IPS DF 19.7 (cell line): ENCODE measurements around the gene PIBF1.
"Not testable (repeated sequence)": the region's sequence is repeated elsewhere in the genome, so short reads cannot be mapped to it uniquely, and the experiment has no call there.

Experiments
- DNase-seq: peaks from one replicate; pipeline ENCODE4 v3.0.0-alpha.2; 2013; ENCODE audit warnings: low read depth, low spot score

Gene PIBF1

DNA sequence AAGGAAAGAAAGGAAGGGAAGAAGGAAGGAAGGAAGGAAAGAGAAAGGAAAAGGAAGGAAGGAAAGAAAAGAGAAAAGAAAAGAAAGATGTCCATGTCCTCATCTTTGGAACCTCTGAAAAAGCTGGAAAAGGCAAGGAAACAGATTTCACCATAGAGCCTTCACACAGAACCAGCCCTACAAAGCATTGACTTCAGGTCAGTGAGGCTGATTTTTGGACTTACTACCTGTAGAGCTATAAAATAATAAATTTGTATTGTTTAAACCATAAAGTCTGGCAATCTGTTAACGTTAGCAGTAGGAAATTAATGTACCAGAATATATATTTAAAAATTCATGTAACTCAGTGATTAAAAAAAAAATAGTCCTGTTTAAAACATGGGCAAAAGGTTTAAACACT lies 130.0 kb downstream of the PIBF1 start:
- no peak for DNase-seq

DNA sequence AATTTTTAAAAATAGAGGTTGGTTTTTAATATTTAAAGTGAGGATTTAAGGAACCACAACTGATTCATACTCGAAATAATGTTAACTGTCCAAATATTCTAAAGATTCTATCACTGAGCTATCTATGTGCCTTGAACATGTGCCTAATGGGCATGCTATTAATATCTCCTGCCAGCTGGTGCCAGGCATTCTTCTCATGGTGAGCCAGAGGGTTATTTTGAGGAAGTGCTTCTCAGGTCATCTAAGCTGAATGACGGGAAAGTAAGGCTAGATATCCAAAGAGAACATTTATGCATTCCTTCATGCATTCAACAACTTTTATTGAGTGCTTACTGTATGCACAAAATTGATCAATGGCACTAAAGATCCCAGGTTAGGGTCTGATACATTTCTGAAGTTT lies 138.2 kb downstream of the PIBF1 start:
- DNase-seq, result no peak

DNA sequence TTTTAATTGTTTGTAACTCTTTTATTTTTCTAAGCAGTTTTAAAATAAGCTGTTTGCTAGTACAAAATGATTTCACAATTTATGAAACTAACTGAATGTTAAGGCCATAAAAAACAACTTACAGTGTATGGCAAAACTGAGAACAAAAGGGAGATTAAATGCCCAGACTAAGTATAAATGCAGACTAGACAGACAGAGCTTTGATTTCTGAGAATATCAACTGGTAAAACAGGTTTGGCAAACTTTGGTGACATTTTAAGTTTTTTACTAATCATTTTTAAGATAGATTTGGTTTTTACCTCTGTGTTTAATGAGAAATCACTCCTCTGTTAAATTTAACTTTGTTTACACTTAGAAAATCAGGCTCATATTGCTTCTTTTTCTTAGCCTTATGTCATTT lies 149.4 kb downstream of the PIBF1 start:
- no peak for DNase-seq

DNA sequence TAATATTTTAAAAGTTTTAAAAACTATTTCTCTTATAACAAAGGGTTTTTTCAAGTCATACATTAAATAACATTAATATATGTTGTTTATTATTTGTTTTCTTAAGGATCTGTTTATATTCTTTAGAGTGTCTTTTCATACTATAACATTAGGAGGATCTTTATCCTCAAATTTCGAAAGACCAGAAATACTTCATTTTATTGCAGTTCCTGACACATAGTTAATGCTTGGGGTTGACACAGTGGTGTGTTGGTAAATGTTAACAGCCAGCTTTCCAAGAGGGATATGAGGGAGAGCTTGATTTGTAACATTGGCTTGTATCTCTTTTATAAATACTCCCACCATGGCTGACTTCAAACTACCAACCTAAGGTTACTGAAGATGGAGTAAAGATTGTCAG lies 150.3 kb downstream of the PIBF1 start:
- DNase-seq, result no peak

DNA sequence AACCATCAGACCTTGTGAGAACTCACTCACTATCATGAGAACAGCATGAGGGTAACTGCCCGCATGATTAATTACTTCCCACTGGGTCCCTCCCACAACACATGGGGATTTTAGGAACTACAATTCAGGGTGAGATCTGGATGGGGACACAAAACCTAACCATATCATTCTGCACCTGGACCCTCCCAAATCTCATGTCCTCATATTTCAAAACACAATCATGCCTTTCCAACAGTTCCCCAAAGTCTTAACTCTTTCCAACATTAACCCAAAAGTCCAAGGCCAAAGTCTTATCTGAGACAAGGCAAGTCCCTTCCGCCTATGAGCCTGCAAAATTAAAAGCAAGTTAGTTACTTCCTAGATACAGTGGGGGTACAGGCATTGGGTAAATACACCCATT lies 164.3 kb downstream of the PIBF1 start:
- not testable (repeated sequence) for DNase-seq

DNA sequence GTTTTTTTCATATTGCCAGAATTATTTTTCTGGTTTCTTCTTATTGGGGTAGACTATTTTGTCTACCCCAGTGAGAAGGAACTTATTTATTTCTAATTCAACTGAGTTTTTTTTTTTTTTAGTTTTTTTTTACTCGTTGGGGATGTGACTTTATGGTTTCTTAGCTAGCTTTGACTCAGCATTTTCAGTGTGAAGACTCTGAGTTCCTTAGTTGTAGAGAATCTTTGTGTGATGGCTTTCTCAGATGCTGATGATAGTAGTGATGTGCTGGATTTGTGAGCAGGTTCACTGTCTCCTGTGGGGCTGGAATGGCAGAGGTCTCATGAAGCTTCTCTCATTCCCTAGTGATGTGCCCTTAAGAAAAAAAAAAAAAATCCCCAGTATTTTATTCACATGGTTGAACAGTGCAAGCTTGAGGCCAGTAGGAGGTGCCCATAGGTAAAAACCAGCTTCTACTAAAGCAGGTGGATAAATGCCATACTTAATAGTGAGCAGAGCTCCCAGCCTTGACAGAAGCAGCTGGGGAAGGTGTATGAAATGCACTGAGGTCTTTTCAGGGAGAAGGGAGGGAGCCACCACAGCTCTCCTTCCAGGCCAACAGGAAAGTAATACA lies 170.7 kb downstream of the PIBF1 start:
- no peak for DNase-seq

DNA sequence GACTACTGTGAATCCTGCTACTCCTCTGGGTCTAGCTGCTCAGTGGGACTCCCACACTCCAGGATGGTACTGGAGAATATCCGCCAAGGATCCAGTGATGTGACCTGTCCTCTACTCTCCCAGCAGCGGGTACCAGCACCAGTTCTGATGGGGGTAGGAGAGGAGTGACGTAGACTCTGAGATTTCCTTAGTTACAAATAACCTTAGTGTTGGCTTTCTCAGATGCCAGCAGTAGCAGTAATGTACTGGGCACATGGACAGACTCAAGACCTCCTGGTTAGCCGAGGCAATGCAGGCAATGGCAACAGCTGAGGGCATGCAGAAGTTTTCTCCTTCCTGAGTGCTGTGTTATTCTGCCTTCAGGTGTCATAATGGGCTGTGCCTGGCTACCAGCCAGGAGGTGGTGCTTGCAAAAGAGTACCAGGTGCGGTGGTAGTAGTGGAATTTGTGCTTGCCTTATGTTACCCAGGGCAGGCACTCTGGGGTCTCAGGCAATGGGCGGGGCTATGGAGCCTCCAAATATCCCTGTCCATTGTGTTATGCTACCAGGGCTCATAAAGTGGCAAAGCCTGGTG lies 171.5 kb downstream of the PIBF1 start:
- no peak for DNase-seq

DNA sequence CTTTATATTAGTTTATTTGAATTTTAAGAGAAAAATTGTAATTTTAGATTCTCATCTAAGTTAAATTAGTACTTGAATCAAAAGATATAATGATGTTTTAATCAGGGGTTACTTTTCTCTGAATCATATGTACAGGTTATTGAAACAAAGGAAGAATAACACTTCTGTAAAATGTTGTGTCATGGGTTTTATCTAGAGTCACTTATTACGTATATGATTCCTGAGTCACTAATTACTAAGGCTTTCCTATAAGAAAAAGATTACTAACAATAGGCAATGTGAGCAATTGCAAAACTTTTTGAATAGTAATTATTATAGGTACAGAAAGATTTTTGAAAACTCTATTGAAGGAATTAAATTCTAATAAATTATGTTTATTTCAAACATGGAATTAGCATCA lies 177.7 kb downstream of the PIBF1 start:
- DNase-seq, result no peak

DNA sequence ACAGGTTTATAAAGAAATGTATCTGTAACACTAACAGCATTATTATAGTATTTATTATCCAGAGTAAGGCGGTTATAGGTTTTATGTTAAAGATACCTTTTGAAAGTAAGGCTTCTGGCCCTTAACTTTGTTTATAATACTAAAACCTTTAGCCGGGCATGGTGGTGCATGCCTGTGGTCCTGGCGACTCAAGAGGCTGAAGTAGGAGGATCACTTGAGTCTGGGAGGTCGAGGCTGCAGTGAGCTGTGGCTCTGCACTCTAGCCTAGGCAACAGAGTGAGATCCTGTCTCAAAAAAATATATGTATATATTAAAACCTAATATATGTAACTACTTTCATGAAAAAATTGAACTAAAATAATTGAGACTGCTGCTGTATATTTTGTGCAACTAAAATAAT lies 178.2 kb downstream of the PIBF1 start:
- DNase-seq, result no peak

DNA sequence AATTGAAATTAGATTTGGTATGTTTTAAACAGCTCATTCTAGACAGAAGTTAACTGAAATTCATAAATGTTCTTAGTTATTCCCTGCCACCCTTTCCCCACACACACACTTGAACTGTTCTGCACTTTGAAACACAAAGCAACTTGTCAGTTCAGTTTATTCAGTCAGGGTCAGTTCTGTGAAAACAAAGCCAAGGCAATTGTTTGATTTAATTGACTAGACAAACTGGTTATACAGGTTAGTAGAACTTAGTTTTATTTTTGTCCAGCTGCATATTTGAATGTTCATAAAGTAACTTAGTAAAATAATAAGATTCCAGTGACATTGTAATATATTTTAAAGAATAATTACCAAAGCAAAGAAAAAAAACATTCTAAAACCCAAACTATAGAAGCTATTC lies 178.6 kb downstream of the PIBF1 start:
- no peak for DNase-seq

DNA sequence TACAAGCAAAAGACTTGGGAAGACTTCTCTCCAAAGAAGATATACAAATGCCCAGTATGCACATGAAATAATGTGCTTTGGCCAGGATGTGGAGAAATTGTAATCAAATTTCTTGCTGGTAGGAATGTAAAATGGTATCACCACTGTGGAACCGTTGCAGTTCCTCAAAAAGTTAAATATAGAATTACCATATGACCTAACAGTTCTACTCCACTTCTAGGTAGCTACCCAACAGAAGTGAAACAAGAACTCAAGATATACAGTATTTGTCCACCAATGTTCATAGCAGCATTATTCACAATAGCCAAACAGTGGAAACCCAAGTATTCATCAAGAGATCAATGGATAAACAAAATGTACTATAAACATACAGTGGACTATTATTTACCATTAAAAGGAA lies 181.8 kb downstream of the PIBF1 start:
- no peak for DNase-seq

DNA sequence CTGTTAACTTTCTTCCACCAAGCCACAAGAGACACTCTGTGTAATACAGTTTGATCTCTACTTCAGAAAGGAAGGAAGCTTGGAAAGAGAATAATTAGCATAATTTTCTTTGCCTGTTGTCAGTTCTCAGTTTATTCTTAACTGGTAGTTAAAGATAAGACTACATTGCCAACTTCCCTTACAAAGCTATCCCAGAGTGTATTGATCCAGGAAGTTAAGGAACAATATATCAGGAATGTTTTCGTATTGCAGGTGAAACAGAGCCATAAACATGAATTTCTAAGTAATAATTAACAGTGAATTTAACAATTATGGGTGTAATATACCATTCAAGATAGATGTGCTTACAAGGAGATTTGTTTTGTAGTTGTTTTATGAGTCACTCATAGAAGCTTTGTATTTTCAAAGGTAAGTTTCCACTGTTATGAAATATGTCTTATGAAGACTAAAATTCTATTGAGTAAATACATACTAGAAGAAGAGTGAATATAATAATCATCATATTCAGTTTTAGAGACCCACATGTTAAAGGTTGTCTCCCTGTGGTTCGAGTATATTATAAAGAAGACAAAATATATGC lies 188.5 kb downstream of the PIBF1 start:
- no peak for DNase-seq

DNA sequence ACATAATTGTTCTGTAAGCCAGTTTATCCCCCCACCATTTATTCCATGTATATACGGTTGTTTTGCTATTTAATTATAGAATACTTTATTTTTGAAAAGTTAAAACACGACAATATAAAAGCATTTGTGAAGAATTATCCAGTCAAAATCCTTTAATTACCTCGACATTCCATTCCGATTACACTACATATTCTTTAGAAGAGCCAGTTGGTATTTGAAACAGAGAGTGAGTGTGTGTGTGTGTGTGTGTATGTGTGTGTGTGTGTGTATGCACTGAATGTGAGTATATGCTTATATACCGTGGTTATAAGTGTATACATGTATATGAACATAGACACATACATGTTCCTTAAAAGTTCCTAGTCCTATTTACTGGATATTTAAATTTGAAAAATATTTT lies 189.0 kb downstream of the PIBF1 start:
- DNase-seq, result no peak

DNA sequence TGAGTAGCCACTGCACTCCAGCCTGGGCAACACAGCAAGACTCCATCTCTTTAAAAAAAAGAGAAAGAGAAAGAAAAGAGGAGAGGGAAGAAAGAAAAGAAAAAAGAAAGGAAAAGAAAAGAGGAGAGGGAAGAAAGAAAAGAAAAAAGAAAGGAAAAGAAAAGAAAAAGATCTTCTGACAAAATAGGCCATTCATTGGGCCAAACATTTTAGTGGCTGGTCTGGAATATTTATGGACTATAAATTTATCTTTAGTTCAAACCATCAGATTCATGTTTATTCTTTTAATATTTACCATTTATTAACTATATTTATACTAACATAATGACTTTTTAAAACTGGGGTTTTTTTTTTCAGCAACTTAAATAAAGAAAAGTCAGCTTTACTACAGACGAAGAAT lies 191.3 kb downstream of the PIBF1 start:
- no peak for DNase-seq

DNA sequence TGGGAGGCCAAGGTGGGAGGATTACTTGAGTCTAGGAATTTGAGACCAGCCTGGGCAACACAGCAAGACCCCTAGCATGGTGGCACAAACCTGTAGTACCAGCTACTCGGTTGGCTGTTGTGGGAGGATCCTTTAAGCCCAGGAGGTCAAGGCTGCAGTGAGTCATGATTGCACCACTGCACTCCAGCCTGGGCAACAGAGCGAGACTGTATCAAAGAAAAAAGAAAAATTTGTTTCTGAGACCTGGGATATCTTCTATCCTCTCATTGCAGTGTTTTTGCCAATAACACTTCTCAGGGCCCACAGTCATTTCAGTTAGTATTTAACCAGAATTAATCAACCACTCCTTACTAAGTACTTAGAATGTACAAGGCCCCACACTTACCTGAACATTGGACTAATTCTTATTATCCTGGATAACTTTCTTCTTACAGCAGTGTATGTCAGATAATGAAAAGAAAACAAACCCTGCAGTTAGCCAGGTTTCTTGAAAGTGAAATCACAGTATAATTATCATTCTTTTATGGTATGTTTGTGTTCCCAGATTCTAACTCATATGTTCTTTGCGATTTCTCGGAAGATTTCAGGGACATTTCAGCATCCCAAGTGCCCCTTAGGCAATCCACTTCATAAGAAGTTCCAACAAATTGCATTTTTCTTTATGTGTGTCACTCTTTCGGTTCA lies 201.3 kb downstream of the PIBF1 start:
- DNase-seq, result no peak

DNA sequence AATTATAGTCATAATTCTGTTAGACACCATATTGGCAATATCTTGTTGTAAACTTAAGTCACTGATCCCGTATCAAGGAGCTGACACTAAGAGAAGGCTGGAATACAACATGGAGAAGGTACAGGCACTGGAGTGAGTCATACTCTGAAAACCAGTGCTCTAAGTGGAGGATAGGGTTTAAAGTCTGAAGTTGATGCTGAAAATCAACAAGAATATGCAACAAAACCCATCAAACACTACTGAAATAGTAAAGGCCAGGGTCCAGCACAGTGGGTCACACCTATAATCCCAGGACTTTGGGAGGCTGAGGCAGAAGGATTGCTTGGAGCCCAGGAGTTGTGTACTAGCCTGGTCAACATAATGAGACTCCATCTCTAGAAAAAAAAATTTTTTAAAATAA lies 203.7 kb downstream of the PIBF1 start:
- DNase-seq, result no peak

DNA sequence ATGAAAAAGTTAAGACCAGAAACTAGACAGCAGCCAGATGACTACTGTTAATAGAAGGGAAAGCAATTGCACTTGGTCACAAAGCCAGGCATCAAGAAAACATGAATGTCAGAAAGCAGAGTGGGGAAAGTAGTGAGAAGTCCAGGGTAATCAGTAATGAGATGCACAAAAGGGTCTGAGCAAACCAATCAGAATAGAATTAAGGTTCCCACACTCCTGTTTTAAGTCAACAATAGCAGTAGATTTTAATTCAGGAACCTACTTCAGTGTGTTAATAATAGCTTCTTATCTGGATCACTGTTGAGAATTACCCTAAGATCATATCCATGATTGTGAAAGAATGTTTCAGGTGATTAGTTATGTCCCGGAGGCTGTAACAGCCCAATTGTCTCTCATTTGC lies 204.3 kb downstream of the PIBF1 start:
- no peak for DNase-seq

DNA sequence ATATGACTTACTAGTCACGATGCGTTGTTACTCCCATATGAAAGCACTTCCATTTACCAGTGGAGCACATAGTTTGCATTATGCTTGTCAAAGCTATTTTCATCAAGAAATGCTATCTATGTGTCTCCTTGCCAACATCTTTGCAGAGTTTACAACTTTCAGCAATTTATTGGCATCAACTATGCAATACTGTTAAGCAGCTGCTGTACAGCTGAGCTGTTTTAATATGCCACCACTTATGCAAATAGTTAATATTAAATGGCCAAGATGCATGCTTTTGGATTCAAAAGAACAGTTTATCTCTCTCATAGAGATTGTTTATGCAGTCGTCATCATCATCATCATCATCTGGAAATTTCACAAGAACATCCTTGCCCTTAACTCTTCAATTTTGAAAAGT lies 209.0 kb downstream of the PIBF1 start:
- DNase-seq, result no peak

DNA sequence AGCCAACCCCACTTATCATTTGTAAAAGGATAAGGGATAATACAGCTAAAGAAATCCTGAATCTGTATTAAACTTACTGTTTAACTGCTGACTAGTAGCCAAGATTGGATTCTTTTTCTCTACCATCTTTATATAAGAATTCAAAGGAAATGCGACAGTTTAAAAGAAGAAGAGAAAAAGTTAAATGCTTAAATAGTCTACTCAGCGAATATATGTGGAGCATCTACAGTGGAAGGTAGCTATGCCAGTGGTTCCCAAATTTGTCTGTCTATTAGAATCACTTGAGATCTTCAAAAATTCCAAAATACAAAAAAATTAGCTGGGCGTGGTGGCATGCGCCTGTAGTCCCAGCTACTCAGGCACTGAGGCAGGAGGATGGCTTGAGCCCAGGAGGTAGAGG lies 216.1 kb downstream of the PIBF1 start:
- DNase-seq, result no peak

DNA sequence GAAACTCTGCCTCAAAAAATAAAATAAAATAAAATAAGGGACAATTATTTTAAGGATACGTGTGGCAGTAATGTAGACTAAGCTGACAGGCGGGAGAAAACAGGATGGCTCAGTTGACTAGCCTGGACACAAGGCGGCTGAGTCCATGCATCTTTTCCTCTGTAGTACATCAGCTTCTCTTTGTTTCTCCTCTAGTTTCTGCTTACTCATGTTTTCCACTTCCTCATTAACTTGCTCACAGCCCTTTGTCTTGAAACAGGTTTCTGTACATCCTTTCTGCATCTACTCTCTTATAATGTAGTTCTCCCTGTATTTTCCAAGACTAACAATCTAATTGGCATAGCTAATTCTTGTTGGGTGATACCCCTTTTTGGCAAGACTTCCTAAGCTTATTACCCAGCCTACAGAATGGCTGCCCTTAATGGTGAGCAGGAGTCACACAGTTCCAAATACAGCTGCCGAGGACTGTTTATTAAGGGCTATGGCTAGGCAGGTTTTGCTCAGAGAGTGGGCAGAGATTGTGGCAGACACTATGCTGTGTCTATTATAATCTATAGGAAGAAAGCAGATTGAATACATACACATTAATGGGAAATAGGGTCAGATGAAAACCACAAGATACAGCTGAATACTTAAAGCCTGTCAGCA lies 218.2 kb downstream of the PIBF1 start:
- DNase-seq, result no peak

DNA sequence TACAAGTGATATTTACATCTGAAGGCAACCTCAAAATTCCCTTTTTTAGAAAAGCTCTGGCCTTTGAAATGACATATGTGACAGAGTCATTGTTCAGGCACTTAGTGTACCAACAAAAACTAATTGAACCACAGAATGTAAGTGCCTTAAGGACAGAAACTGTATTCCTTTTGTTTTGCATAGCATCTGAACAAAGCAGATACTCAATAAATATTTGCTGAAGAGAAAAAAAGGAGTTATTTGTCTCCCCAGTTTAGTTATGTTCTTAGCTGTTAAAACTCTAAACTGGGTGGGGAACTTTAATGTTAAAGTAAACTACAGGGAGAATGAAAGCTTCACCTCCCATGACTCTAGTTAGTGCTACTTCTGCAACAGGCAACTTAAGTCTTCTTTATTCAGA lies 220.0 kb downstream of the PIBF1 start:
- no peak for DNase-seq

DNA sequence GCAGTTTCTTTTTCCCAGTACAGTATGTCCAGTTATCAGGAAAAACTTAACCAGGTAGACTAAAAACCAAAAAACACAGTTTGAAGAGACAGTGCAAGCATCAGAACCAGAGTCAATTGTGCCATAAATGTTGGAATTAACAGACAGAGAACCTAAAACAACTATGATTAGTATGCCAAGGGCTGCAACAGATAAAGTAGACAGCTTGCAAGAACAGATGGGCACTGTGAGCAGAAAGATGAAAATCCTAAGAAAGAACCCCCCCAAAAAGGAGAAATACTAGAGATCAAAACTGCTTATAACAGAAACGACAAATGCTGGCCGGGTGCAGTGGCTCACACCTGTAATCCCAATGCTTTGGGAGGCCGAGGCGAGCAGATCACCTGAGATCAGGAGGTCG lies 229.8 kb downstream of the PIBF1 start:
- DNase-seq, result no peak

DNA sequence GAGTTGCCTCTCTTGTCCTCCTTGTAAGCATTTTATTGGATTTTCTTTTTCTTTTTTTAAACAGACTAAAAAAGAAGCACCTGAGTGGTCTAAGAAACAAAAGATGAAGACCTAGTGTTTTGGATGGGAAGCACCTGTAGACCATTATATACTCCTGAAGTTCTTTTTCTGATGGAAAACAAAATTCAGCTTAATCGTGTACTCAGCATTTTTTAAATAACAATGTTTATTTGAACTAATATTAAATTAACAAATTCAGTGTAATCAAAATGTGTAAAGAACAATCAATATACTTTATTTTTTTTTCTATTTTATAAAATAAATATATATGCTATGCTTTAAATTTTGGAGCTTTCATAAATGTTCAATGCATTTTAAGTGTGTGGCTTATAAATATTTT lies 233.9 kb downstream of the PIBF1 start:
- DNase-seq, result no peak
